ENCODE measurements around the gene CDKL5.

Gene CDKL5

GRCh38 chrX:18638398-18638797 lies 213.0 kb downstream of the CDKL5 start:
- no peak for TF ChIP-seq CTCF (IDR thresholded peaks at IDR 0.05; ENCODE audit: control insufficient read depth, insufficient read depth, low read depth, low read length, missing control alignments)
- DNase-seq (ENCODE audit: low read depth) = no peak
- H3K4me3 ChIP-seq (ENCODE audit: control insufficient read depth, low read depth, low read length) = no peak overlapping the region

GRCh38 chrX:18639280-18639679 lies 213.9 kb downstream of the CDKL5 start:
- no peak overlapping the region for H3K4me3 ChIP-seq (ENCODE audit: control insufficient read depth, low read depth, low read length)
- no peak for DNase-seq (ENCODE audit: low read depth)
- TF ChIP-seq CTCF (IDR thresholded peaks at IDR 0.05; ENCODE audit: control insufficient read depth, insufficient read depth, low read depth, low read length, missing control alignments) = no peak

- no peak for TF ChIP-seq CTCF (IDR thresholded peaks at IDR 0.05; ENCODE audit: control insufficient read depth, insufficient read depth, low read depth, low read length, missing control alignments)
- no peak for DNase-seq (ENCODE audit: low read depth)
- no peak overlapping the region for H3K4me3 ChIP-seq (ENCODE audit: control insufficient read depth, low read depth, low read length)
Measured at GRCh38 chrX:18640686-18641085, 215.3 kb downstream of the CDKL5 start.

- H3K4me3 ChIP-seq (ENCODE audit: control insufficient read depth, low read depth, low read length) = no peak overlapping the region
- no peak for DNase-seq (ENCODE audit: low read depth)
- no peak for TF ChIP-seq CTCF (IDR thresholded peaks at IDR 0.05; ENCODE audit: control insufficient read depth, insufficient read depth, low read depth, low read length, missing control alignments)
Measured at GRCh38 chrX:18643243-18643642, 217.8 kb downstream of the CDKL5 start.

GRCh38 chrX:18643853-18644252 lies 218.4 kb downstream of the CDKL5 start:
- DNase-seq (ENCODE audit: low read depth) = no peak
- no peak for TF ChIP-seq CTCF (IDR thresholded peaks at IDR 0.05; ENCODE audit: control insufficient read depth, insufficient read depth, low read depth, low read length, missing control alignments)
- H3K4me3 ChIP-seq (ENCODE audit: control insufficient read depth, low read depth, low read length) = no peak overlapping the region

- no peak for TF ChIP-seq CTCF (IDR thresholded peaks at IDR 0.05; ENCODE audit: control insufficient read depth, insufficient read depth, low read depth, low read length, missing control alignments)
- no peak overlapping the region for H3K4me3 ChIP-seq (ENCODE audit: control insufficient read depth, low read depth, low read length)
- DNase-seq (ENCODE audit: low read depth) = no peak
Measured at GRCh38 chrX:18647621-18648020, 222.2 kb downstream of the CDKL5 start.

- no peak for DNase-seq (ENCODE audit: low read depth)
- H3K4me3 ChIP-seq (ENCODE audit: control insufficient read depth, low read depth, low read length) = no peak overlapping the region
- no peak for TF ChIP-seq CTCF (IDR thresholded peaks at IDR 0.05; ENCODE audit: control insufficient read depth, insufficient read depth, low read depth, low read length, missing control alignments)
Measured at GRCh38 chrX:18649498-18649951, 224.1 kb downstream of the CDKL5 start.
